Stimulated activated naive CD4-positive, alpha-beta T cell (primary cell): ENCODE measurements around the gene ATP1A4.

Experiments used
- DNase-seq, 6 experiments: peaks; one replicate each; lab custom pipeline; 2025; lab: John Stamatoyannopoulos, UW

ATP1A4 gene

GRCh38 chr1:160177231-160177630 lies 25.8 kb downstream of the ATP1A4 start:
- no peak for DNase-seq

GRCh38 chr1:160177667-160178066 lies 26.3 kb downstream of the ATP1A4 start:
- DNase-seq: no peak

- DNase-seq: no peak
These were observed 27.3 kb downstream of the ATP1A4 start for GRCh38 chr1:160178731-160179130.

- DNase-seq: no peak
These were observed 27.9 kb downstream of the ATP1A4 start for GRCh38 chr1:160179336-160179735.

GRCh38 chr1:160186246-160186645 lies 34.8 kb downstream of the ATP1A4 start:
- DNase-seq: no peak

- DNase-seq: no peak
These were observed 35.3 kb downstream of the ATP1A4 start for GRCh38 chr1:160186729-160187128.

GRCh38 chr1:160187407-160187806 lies 36.0 kb downstream of the ATP1A4 start:
- no peak for DNase-seq

- no peak for DNase-seq
These were observed 36.9 kb downstream of the ATP1A4 start for GRCh38 chr1:160188341-160188740.

GRCh38 chr1:160189649-160190625 lies 38.5 kb downstream of the ATP1A4 start, which contains the start of gene CASQ1:
Gene CASQ1 (plus strand): TSS chr1:160190575. CDS start chr1:160190752, 177 bp downstream.
- DNase-seq: no peak

GRCh38 chr1:160191756-160192155 lies 40.4 kb downstream of the ATP1A4 start:
- DNase-seq: no peak

- DNase-seq: no peak
These were observed 40.8 kb downstream of the ATP1A4 start for GRCh38 chr1:160192234-160192633.

- DNase-seq: peak; percentile 36 to 78 (median 70)
These were observed 41.9 kb downstream of the ATP1A4 start for GRCh38 chr1:160193091-160193819.

GRCh38 chr1:160193832-160194736 lies 42.7 kb downstream of the ATP1A4 start:
- no peak for DNase-seq

- DNase-seq: no peak
These were observed 43.3 kb downstream of the ATP1A4 start for GRCh38 chr1:160194737-160195059.

GRCh38 chr1:160196143-160196542 lies 44.7 kb downstream of the ATP1A4 start:
- DNase-seq: no peak

- no peak for DNase-seq
These were observed 45.8 kb downstream of the ATP1A4 start for GRCh38 chr1:160197231-160197630.

- no peak for DNase-seq
These were observed 49.4 kb downstream of the ATP1A4 start for GRCh38 chr1:160200786-160201185.

GRCh38 chr1:160204526-160205241 lies 53.3 kb downstream of the ATP1A4 start:
- DNase-seq: peak in 2 of 6 experiments; percentile 8 to 32

- DNase-seq: peak; percentile 39 to 62 (median 46)
These were observed 54.0 kb downstream of the ATP1A4 start, which contains the start of gene PEA15 for GRCh38 chr1:160205242-160206035. Gene PEA15 (plus strand): TSS chr1:160205384. CDS start chr1:160211545, 6,161 bp downstream.

- peak in 4 of 6 experiments; percentile 11 to 23 (median 21) for DNase-seq
These were observed 54.6 kb downstream of the ATP1A4 start for GRCh38 chr1:160206036-160206389.
